ENCODE measurements around the gene ITSN2.
"Not testable (repeated sequence)": the region's sequence is repeated elsewhere in the genome, so short reads cannot be mapped to it uniquely, and the experiment has no call there.

The ITSN2 gene

DNA sequence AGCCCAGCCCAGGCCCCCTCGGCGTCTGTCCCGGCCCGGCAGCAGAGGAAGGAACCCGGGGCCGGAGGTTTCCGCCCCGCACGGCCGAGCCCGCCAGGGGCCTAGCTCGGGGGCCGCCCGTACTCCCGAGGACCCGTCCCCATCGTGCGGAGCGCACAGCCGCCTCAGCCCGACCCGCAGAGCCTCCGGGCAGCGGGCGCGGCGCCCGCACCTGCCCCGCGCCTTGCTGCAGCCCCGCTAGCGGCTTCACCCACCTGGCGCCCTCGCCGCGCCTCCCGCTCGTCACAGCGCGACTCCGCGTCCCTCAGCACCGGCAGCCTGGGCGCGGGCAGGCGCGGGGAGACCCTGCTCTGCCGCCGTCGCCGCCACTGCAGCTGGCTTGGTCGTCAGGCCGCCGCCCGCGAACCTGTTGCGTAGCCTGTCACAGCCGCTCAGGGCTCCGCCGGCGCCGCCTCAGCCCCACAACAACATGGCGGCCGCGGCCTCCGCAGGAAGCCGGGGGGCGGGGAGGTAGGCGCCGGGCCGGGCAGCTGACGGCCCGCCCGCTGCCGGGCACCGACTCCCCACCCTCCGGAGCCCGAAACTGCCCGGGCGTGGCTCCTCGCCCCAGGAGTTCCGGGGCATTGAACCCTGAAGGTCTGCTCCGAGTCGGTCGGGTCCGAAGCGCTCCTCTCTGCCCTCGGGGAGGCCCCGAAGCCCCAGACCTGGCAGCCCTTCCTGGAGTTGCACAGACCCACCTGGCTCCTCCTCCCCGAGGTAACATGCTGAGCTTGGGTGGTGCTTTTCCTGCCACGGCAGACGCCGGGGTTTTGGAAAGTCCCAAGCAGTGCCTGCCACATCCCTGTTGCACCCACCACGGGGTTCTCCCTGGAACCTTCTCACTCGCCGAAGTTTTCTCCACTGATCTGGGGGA lies at the start of gene ITSN2:
TSS of gene ITSN2 (minus strand) at position 487 of the 913 bp plus-strand sequence. CDS start 32,454 bp downstream, outside the sequence.
- DNase-seq = peak; percentile 77 to 82

DNA sequence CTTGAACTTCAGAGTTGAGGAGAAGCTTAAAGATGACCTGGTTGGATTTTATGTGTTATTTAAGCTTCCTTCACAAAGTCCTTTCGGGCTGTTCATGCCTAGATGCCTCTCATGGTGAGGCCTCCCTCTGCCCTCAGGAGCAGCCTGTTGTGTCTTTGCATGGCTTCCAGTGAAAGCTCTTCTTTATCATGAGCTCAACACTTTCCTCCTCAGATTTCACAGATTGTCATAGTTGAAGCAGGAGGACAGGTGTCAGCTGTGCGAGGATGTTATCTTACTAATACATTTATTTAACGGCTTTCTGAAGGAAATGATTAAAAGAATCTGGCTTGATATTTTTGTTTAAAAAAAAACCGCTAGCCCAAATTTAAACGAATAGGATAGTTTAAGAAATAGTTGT lies 48.8 kb upstream of the ITSN2 start:
- no peak for DNase-seq

DNA sequence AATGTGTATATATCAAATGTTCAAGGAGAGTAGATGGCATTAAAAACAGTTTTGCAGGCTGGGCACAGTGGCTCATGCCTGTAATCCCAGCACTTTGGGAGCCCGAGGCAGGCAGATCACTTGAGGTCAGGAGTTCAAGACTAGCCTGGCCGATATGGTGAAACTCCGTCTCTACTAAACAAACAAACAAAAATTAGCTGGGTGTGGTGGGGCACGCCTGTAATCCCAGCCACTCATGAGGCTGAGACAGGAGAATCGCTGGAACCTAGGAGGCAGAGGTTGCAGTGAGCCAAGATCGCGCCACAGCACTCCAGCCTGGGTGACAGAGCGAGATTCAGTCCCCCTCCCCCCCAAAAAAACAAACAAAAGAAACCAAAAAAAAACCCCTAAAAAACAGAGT lies 48.4 kb upstream of the ITSN2 start:
- not testable (repeated sequence) for DNase-seq

DNA sequence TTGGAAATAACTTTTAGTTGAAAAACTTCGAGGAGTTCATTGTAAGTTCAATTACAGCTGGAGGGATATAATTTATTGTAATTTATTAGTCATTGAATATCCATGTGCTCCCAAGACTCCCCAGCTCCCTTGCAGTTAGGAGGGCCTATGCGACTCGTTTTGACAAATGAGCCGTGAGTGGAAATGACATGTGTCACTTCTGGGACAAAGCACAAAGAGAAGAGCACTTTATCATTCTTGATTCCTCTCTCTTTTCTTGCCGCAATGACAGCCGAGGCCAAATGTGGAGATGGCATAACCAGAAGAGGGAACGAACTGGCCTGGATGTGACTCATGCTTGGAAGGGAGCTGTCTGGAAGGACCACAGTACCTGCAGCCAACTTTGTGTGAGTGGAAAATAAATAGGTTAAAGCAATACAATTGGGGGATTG lies 44.2 kb upstream of the ITSN2 start:
- DNase-seq = no peak

DNA sequence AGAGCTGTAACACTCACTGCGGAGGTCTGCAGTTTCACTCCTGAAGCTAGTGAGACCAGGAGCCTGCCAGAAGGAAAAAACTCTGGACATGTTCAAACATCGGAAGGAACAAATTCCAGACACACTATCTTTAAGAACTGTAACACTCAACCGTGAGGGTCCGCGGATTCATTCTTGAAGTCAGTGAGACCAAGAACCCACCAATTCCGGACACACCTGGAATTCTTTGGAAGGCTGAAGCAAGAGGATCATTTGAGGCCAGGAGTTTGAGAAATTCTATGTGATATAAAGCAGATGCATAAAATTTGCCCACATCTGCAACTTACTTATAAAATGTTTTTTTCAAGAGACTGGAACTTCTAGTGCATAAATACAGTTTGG lies 43.5 kb upstream of the ITSN2 start:
- no peak for DNase-seq

DNA sequence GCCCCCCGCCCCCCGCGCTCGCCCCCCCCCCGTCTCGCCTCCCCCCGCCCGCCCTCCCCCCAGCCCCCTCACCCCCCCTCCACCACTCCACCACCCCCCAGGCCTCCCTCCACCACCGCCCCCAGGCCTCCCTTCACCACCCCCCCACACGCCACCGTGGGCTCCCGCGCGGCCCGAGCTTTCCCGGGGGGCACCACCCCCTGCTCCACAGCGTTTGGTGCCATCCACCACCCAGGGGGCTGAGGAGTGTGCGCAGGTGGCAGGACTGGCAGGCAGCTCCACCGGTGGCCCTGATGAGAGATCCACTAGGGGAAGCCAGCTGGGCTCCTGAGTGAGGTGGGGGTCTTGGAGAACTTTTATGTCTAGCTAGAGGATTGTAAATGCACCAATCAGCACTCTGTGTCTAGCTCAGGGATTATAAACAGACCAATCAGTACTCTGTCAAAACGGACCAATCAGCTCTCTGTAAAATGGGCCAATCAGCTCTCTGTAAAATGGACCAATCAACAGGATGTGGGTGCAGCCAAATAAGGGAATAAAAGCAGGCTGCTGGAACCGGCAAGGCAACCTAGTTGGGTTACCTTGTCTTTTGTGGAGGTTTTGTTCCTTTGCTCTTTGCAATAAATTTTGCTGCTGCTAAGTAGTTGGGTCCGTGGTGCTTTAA lies 43.0 kb upstream of the ITSN2 start:
- DNase-seq = no peak

DNA sequence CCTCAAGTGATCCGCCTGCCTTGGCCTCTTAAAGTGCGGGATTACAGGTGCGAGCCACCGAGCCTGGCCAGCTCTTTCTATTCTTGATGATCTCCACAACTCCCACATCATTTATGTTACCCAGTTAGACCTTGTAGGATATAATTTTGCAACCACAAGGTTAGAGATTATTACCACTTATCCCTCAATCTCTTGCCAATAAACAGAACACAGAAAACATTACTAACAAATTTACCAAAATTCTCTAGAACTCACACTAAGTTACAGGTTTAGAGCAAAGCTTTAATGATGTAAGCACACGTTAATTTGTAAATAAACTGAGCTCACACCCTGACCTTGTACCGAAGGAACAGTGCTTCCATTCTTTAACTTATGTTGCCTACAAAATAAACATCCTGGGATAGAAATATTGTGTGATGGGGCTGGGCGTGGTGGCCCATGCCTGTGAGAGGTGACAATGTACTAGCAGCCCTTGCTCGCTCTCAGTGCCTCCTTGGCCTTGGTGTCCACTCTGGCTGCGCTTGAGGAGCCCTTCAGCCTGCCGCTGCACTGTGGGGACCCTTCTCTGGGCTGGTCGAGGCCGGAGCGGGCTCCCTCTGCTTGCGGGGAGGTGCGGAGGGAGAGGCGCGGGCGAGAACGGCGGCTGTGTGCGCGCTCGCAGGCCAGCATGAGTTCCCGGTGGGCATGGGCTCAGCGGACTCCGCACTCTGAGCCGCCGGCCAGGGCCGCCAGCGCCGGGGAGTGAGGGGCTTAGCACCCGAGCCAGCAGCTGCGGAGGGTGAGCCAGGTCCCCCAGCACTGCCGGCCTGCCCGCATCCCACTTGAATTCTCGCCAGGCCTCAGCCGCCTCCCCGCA lies 42.1 kb upstream of the ITSN2 start:
- no peak for DNase-seq

DNA sequence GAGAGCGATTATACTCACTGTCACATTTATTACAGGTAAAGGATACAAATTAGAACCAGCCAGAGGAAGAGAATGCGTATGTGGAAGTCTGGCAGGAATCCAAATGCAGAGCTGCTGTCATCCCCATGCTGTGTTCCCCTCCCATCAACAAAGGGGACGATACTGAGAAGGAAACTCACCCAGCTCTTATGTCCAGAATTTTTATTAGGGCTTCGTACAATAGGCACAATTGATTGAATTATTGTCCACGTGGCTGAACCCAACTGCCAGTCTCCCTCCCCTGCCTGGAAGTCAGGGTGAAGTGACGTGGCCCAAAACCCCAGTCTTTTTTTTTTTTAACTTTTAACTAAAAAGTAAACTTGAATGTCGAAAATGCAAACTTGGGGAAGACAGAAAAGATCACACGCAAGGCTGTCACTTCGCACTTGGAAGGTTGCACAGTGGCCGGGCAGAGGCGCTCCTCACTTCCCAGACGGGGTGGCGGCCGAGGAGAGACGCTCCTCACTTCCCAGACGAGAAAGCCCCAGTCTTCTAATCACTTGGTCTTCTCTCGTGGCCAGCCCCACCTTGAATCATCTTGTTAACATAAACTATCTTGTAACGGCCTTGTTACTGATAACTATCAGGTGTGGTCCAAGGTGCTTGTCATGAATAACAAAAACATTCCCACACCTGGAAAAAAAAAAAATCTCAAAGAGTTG lies 40.0 kb upstream of the ITSN2 start:
- DNase-seq = no peak

DNA sequence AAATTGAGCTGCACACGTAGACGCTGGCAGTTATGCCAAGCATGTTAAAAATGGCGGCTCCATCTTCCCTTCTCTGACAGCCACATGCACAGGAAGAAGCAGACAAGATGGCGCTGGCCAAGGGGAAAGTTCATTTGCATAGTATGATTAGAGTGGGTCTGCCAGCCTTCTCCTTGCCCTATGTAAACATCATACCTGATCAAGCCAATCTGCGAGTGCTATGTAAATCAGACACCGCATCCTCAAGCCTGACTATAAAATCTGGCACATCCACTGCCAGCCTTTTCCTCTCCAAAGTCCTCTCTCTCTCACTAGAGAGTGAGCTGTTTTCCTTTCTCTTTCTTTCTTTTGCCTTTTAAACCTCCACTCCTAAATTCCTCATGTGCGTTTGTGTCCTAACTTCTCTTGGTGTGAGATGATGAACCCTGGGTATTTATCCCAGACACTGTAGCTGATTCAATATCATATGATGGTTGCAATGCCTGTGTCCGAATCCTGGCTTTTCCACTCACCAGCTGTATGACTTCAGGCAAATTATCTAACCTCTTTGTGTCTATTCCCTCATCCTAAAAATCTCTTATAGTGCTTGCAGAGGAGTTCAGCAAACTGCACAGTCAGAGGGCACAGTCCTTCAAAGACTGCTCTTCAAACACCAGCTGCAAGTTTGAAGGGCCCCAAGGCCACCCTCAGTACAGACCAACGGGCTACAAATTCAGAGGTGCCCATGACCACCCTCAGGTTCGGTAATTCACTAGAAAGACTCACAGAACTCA lies 39.3 kb upstream of the ITSN2 start:
- DNase-seq = no peak

DNA sequence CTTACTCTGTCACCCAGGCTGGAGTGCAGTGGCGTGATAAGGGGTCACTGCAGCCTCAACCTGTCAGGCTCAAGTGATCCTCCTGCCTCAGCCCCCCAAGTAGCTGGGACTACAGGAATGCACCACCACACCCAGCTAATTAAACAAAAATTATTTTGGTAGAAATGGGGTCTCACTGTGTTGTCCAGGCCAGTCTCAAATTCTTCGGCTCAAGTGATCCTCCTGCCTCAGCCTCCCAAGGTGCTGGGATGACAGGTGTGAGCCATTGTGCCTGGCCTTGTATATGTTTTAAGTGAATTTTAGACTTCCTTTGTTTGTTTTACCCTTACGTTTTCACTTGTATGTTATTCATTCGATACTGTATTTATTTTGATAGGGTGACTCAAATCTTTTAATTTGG lies 34.7 kb upstream of the ITSN2 start:
- no peak for DNase-seq

DNA sequence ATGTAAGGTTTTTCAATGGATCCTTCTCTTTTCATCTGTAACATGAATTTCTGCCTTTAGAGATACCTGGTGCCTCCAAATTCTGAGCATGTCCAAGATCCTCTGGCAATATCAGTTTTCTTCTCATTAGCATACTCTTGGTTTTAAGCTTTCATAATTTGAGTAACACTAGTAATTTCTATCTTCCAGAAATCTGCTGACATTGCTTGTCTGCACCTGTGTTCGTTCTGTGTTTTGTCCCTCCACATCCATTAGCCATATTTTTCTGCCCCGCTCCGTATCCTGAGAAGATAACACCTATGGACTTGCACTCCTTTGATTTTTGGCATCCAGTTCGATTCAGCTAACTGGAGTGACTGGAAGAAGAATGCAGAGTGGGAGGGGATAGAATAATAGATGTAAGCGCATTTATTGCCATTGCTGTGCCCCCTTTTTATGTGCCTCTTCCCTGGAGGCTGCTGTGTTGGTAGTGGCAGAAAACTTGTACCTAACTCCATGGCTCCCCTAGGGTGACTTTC lies 32.3 kb upstream of the ITSN2 start:
- no peak for DNase-seq

DNA sequence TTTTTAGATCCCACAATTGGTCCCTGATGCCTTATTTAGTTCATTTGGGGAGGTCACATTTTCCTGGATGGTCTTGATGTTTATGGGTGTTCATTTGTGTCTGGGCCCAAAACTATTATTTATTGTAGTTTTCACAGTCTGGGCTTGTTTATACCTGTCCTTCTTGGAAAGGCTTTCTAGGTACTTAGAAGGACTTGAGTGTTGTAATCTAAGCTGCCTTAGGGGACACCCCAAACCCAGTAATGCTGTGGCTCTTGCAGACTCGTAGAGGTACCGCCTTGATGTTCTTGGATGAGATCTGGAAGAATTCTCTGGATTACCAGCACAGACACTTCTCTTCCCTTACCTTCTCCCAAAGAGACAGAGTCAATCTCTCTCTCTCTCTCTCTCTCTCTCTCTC lies 25.0 kb upstream of the ITSN2 start:
- DNase-seq = no peak

DNA sequence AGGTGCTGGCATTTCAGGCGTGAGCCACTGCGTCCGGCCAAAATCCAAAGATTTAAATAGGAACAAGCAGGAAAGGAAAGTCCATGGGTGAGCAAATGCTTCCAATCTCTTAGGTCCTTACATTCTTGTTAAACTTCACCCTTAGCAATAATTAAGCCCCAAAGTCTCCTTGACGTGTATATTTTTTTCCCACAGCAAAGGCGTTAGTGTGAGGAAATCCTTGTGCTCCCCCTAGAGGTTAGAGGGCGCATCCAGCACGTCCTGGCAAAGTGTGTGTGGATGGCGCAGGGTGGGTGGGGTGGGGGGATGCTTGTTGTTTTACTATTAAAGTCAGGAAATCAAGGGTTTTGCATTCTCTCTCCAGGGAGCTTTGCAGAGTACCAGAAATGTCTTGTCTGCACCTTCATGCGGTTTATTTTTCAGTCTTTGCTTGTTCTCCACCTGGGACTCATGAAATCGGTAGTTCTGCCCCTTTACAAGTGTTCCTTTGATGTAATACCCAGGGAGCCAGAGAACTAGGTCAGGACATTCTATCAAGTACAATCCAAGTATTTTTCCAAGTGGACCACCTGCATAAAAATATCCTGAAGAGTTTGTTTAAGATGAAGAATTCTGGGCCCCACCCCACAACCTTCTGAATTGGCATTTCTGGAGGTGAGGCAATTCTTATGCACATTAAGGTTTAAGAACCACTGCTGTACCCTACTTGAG lies 22.2 kb upstream of the ITSN2 start:
- DNase-seq = peak; percentile 56 to 65

DNA sequence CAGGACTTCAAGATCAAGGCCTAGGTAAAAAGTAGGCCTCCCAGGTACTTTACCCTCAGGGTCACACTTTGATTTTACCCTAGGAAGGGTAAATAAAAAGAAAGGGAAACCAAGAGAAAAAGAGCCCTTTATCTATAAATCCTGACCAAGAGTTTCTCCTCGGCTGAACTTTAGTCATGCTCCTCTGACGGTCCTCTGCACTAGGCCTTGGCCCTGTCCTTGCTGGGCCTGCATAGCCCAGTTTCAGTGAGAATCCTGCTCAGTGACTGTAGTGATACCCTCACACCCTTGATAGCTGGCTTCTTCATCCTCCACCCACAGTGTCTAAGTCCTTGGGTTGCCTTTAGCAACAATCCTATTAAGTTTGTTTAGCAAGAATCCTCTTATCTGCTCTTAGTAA lies 20.5 kb upstream of the ITSN2 start:
- no peak for DNase-seq

DNA sequence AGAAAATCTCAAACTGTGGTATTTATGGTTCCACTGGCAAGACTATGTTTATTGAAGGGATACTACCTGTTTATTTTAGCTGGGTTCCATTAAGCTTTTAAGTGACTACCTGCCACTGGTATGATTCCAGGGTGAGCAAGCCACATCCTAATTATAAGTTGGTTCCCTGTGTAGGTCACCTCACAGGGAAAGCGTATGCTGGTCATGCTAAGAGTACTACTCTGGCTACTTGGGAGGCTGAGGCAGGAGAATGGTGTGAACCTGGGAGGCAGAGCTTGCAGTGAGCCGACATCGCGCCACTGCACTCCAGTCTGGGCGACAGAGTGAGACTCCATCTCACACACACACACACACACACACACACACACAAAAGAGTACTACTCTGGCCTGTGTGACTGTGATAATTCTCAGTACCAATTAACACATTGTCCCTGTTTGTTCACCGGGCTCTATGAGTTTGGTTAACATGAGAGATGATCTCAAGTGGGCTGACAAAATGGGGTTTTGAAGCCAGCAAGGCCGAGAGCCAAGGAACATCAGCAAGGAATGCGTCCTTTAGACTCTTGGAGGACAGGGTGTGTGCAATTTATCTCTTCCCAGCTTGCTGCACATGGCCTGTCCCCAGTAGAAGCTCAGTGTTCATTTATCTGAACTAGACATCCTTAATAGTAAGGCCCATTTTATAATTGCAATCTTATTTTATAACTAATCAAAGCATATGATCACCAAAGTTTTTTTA lies 15.2 kb upstream of the ITSN2 start:
- DNase-seq = no peak

DNA sequence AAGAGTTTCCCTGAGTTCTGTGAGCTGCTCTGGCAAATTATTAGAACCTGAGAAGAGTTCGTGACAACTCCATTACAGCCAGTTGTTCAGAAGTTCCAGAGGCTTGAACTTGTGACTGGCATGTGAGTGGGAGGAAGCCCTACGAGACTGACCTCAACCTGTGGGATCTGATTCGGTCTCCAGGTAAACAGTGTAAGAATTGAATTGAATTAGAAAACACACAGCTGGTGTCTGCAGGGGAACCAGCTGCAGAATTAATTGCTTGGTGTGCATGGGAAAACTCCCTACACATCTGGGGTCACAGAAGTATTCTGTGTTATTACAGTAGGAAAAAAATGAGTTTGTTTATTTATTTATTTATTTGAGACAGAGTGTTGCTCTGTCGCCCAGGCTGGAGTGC lies 14.0 kb upstream of the ITSN2 start:
- no peak for DNase-seq

DNA sequence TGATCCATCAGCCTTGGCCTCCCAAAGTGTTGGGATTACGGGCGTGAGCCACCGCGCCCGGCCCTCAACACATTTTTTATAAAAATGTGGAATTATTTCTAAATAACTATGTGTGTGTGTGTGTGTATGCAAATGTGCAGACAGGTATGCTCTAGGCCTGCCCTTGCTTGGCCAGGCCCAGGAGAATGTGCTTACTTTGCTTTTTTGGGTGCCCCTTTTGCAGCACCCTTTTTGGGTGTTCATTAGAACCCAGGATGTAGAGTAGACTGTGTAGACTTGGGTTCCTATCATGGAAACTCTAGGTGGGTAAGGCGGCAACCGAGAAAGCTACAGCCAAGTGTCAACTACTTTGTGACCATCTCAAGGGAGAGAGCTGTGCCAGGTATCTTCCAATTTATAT lies 11.7 kb upstream of the ITSN2 start:
- no peak for DNase-seq

DNA sequence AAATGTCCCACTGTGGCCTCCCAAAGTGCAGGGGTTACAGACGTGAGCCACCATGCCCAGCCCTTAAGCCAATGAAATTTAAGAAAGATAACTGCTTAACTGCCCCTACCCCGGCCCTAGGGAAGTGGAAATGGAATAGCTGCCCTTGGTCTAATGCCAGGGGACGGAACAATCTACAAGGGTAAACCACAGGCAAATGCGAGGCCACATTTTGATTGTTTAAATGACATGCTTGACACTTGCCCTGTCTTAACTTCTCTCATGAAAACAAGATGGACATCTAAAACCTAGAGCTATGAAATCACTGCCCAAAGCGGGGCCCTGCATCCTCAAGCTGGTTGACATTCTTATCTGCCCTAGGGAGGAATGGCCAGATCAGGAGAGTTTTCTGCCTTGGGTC lies 5.5 kb upstream of the ITSN2 start:
- DNase-seq = no peak

DNA sequence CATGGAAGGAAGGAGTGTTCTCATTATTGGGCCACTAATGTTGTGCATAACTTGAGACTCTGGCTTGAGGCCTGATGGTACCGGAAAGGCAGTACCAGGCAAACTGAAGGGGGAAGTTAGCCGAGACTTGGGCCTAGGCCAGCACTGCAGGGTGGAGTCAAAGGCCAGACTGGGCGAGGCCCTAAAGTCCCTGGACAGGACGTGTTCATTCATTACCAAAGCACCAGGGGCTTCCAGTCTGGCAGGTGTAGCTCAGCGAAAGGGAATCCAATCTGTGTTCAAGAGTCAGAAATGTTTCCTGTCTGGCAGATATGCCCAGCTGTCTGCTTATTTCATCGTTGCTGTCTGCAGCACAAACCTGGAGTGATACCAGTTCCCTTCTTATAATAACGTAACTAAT lies 4.7 kb upstream of the ITSN2 start:
- DNase-seq = no peak

DNA sequence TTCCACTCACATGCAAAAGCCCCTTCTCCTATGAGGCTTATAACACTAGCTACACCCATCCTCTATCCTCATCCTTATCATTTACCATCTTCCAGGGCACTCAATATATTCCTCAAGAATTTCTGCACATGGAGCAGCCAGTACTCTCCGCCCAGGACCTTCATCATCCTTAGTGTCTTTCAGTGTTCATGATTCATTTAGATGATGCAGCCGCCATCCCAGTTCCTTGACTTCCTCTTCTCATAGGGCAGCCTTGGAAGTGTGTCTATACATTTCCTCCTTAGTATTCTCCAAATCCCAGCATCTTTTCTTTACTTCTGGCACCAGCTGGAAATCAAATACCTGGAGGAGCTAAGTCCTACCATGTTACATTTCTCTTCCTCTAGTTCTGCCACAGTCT lies 3.0 kb upstream of the ITSN2 start:
- no peak for DNase-seq

Measured in Kasumi-1 (cell line).